Peyer's patch (tissue), 4 donors: ENCODE measurements around the gene TADA2B. TPM values are rescaled to one million over a fixed set of nuclear protein-coding genes. Genes with fewer than 3 reads are reported as not detected.

Source experiments
- DNase-seq, 3 donors: peaks; one replicate each; pipeline ENCODE4 v3.0.0-alpha.2; 2017 to 2019
- H3K27ac ChIP-seq, 4 donors: fragments of 200-600 bp; sonication (generic); one replicate each; pipeline ENCODE4 v1.5.1; 2016 to 2019
- H3K27me3 ChIP-seq, 2 donors: fragments of 200-600 bp; sonication (generic); one replicate each; pipeline ENCODE4 v1.5.1; 2019
- H3K36me3 ChIP-seq, 3 donors: fragments of 200-600 bp; sonication (generic); one replicate each; pipeline ENCODE4 v1.5.1; 2016 to 2019
- H3K4me1 ChIP-seq, 4 donors: fragments of 200-600 bp; sonication (generic); one replicate each; pipeline ENCODE4 v1.5.1; 2016 to 2019
- H3K4me3 ChIP-seq, 4 donors: fragments of 200-600 bp; sonication (generic); 1 replicate in 3 of 4; 2 replicates in 1 of 4; pipeline ENCODE4 v1.5.1; 2016 to 2019; ENCODE audit warnings: mild to moderate bottlenecking in 1 of 4
- H3K9me3 ChIP-seq, 4 donors: fragments of 200-600 bp; sonication (generic); one replicate each; pipeline ENCODE4 v1.5.1; 2016 to 2019; ENCODE audit warnings: mild to moderate bottlenecking in 1 of 4
- CTCF ChIP-seq, 6 experiments: fragments of 450-650 bp in 4 of 6; fragments of 200-600 bp in 2 of 6; sonication (generic) in 1 of 6; IDR thresholded peaks; one replicate each; pipeline ENCODE4 v1.5.1; 2017 to 2019; ENCODE audit warnings: antibody characterized with exemption in 6 of 6, mild to moderate bottlenecking in 3 of 6, moderate library complexity in 1 of 6
- POLR2A ChIP-seq, 2 donors: fragments of 450-650 bp; IDR thresholded peaks; one replicate each; pipeline ENCODE4 v1.5.1; 2017; ENCODE audit warnings: antibody characterized with exemption in 2 of 2, mild to moderate bottlenecking in 2 of 2, moderate library complexity in 2 of 2
- total RNA-seq, 4 donors: library from RNA; depleted of rRNA; stranded (reverse); fragments of >200 nt; gene quantifications; one replicate each; pipeline ENCODE4 v1.1.0, GENCODE V29; 2016

The TADA2B gene
- total RNA-seq, 4 donors from 2014 or later, result 23.1 to 31.4 (median 27.8) TPM

DNA sequence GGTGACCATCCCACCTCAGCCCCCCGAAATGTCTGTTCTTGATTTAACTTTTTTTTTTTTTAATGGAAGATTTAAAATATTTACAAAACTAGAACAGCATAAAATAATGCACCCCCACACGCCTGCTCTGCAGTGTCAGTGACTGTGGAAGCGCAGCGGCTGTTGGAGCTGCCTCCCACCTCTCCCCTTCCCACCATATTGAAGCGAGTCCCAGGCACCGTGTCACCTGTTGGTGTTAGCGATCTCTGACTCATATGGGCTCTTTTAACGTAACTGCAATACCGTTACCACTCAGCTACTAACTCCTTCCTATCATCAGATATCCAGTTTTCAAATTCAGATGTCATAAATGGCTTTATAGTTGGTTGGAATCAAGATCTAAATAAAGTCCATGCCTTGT, 17.1 kb upstream of the TADA2B start:
- Histone ChIP-seq H3K27me3 (no peaks in the 10 kb centered on the region), H3K36me3 (peaks cover 0 to 97% (median 0%) of the 10 kb centered on the region in 3 donors), H3K4me1 (no peaks in the 10 kb centered on the region), H3K4me3 (no peak overlapping the region), H3K27ac (no peak overlapping the region), H3K9me3 (no peaks in the 10 kb centered on the region)
- no peak for DNase-seq
- TF ChIP-seq POLR2A (IDR thresholded peaks at IDR 0.05) (no peak), CTCF (IDR thresholded peaks at IDR 0.05) (no peak)

DNA sequence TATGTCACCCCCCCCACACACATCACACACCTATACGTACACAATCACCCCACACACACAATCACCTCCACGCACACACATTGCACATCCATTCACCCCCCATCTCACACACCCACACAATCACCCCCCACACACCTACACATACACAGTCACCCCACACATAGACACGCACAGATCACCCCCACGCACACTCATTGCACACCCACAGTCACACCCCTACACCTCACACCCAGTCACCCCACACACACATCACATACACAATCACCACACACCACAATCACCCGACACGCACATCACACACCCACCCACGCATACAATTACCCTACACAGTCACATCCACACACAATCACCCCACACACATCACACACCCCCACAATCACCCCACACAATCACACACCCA, 15.9 kb upstream of the TADA2B start:
- Histone ChIP-seq H3K27ac (no peak overlapping the region), H3K4me3 (no peak overlapping the region), H3K27me3 (no peaks in the 10 kb centered on the region), H3K9me3 (no peaks in the 10 kb centered on the region), H3K4me1 (no peaks in the 10 kb centered on the region), H3K36me3 (peaks cover 0 to 97% (median 0%) of the 10 kb centered on the region in 3 donors)
- no peak for DNase-seq
- TF ChIP-seq CTCF (IDR thresholded peaks at IDR 0.05), result no peak

- DNase-seq, result no peak
- peaks cover 0 to 95% (median 0%) of the 10 kb centered on the region in 3 donors for H3K36me3 ChIP-seq
- TF ChIP-seq CTCF (IDR thresholded peaks at IDR 0.05) (no peak), POLR2A (IDR thresholded peaks at IDR 0.05) (no peak)
- no peak overlapping the region for H3K27ac ChIP-seq
- H3K4me1 ChIP-seq, result no peaks in the 10 kb centered on the region
- H3K4me3 ChIP-seq, result no peak overlapping the region
- no peaks in the 10 kb centered on the region for H3K9me3 ChIP-seq
- H3K27me3 ChIP-seq, result no peaks in the 10 kb centered on the region
Measured at GRCh38 chr4:7027913-7028312, 15.3 kb upstream of the TADA2B start.

DNA sequence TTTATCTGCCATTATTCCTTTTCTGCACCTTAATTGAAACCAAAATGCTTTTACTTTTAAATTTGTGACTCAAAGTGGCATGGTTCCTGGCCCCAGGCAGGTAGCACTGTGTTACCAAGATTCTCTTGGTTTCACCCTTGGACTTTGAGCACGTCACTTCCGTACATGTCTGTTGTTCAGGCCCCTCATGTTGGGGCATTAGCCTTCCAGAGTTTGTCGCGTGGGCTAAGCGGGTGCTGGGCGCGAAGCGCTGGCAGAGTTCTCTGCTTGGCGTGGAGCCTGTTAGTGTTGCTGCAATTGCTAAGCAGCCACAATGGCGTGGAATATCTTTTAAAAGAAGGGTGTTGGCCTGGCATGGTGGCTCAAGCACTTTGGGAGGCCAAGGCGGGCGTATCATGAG, 14.0 kb upstream of the TADA2B start:
- TF ChIP-seq CTCF (IDR thresholded peaks at IDR 0.05) (no peak), POLR2A (IDR thresholded peaks at IDR 0.05) (no peak)

GRCh38 chr4:7029921-7030320, 13.3 kb upstream of the TADA2B start:
- TF ChIP-seq CTCF (IDR thresholded peaks at IDR 0.05) (no peak), POLR2A (IDR thresholded peaks at IDR 0.05) (no peak)
- Histone ChIP-seq H3K36me3 (peaks cover 0 to 75% (median 0%) of the 10 kb centered on the region in 3 donors), H3K4me3 (no peak overlapping the region), H3K27ac (no peak overlapping the region), H3K27me3 (no peaks in the 10 kb centered on the region), H3K4me1 (no peaks in the 10 kb centered on the region), H3K9me3 (no peaks in the 10 kb centered on the region)
- DNase-seq, result no peak

More for the DNA sequence above, 14.0 kb upstream of the TADA2B start:
- no peak for DNase-seq
- H3K9me3 ChIP-seq, result no peaks in the 10 kb centered on the region
- no peak overlapping the region for H3K27ac ChIP-seq
- peaks cover 0 to 82% (median 0%) of the 10 kb centered on the region in 3 donors for H3K36me3 ChIP-seq
- H3K4me3 ChIP-seq, result no peak overlapping the region
- H3K4me1 ChIP-seq, result no peaks in the 10 kb centered on the region
- H3K27me3 ChIP-seq, result no peaks in the 10 kb centered on the region

DNA sequence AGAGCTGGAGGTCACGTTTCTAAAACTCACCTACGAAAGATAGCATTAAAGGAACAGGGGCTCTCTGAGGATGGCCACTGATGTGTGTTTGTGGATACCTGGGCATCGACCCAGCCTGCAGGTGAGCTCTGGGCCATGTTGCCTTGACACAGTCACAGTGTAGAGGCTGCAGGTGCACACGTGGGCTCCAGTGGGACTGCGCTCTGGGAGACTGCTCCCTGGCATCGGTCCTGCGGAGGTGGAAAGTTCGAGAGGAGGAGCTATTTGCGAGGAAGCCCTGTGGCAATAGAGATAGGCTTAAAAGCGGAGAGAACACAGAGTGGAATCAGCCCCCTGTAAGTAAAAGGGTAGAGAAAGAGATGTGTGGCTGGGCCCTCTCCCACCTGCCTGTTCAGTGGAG, 12.3 kb upstream of the TADA2B start:
- TF ChIP-seq CTCF (IDR thresholded peaks at IDR 0.05) (no peak), POLR2A (IDR thresholded peaks at IDR 0.05) (no peak)
- no peaks in the 10 kb centered on the region for H3K9me3 ChIP-seq
- H3K4me3 ChIP-seq, result no peak overlapping the region
- no peak for DNase-seq
- no peak overlapping the region for H3K27ac ChIP-seq
- H3K36me3 ChIP-seq, result peaks cover 0 to 65% (median 0%) of the 10 kb centered on the region in 3 donors
- no peaks in the 10 kb centered on the region for H3K27me3 ChIP-seq
- H3K4me1 ChIP-seq, result no peaks in the 10 kb centered on the region
